Tibial artery (tissue), 4 donors: ENCODE data around the gene C1QTNF6.

Source experiments
- DNase-seq, 2 donors: peaks; one replicate each; pipeline ENCODE4 v3.0.0-alpha.2; 2019
- H3K27ac ChIP-seq, 2 donors: fragments of 200-600 bp; sonication (generic) in 1 of 2; 1 replicate in 1 of 2; 2 replicates in 1 of 2; pipeline ENCODE4 v1.5.1; 2018 to 2019; ENCODE audit warnings: mild to moderate bottlenecking in 1 of 2
- H3K27me3 ChIP-seq, 2 donors: fragments of 200-600 bp; sonication (generic) in 1 of 2; one replicate each; pipeline versions ENCODE4 v1.5.1 to v1.6.0; 2016 to 2019
- H3K36me3 ChIP-seq, 3 donors: fragments of 200-600 bp; sonication (generic) in 2 of 3; one replicate each; pipeline ENCODE4 v1.5.1; 2016 to 2019; ENCODE audit warnings: mild to moderate bottlenecking in 2 of 3
- H3K4me1 ChIP-seq, 4 donors: fragments of 200-600 bp; sonication (generic) in 2 of 4; 1 replicate in 3 of 4; 2 replicates in 1 of 4; pipeline ENCODE4 v1.5.1; 2016 to 2019
- H3K4me3 ChIP-seq, 2 donors: fragments of 200-600 bp; sonication (generic) in 1 of 2; 1 replicate in 1 of 2; 2 replicates in 1 of 2; pipeline ENCODE4 v1.5.1; 2018 to 2019; ENCODE audit warnings: mild to moderate bottlenecking in 2 of 2
- H3K9me3 ChIP-seq, 3 donors: fragments of 200-600 bp; sonication (generic) in 1 of 3; one replicate each; pipeline ENCODE4 v1.5.1; 2016 to 2019
- intact Hi-C: fragments of 100-400 bp; cut with DNase I; formaldehyde crosslinking; loops from one replicate; pipeline ENCODE4 v1.15.0; 2023; ENCODE audit warnings: low total_unique reads
- TF ChIP-seq, protein P1 (sequence below), 2 experiments: fragments of 200-600 bp in 1 of 2; fragments of 450-650 bp in 1 of 2; IDR thresholded peaks; one replicate each; pipeline ENCODE4 v1.5.1; 2017 to 2019; ENCODE audit warnings: antibody characterized with exemption in 2 of 2, mild to moderate bottlenecking in 1 of 2, moderate library complexity in 1 of 2

C1QTNF6 gene

DNA sequence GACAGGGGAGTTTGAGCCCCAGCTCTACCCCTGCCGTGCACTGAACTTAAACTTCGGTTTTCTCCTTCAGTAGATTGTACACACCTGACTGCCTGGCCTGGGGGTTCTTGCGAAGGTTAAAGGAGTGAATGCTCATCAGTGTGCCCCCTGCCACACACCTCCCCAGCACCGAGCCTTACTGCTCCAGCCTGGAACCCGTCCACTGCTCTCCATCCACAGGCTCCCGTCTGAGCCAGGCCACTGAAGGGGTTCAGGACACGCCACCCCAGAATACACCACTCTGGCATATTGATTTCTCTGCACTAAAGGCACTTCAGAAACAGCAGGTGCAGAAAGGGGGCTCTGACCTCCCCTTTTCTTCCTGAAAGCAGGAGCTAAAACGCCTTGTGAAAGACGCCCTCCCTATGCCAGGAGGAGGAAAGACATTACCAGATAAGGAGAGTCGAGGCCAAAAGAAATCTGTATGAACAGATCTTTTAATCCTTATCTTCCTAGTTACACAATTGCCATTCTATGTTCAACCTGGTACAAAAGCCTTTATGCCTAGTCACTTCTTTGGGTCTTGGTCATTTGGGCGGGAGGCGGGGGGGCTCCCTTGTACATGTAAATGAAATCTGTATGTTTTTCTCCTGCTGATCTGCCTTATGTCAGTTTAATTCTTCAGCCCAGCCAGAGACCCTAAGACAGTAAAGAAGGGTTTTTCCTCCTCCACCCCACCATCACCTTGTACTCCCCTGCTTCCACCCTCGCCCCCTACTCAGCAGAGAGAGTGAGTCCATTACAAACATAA, 26.1 kb upstream of the C1QTNF6 start:
- no peaks in the 10 kb centered on the region for H3K9me3 ChIP-seq

GRCh38 chr22:37213218-37213855, 25.3 kb upstream of the C1QTNF6 start:
- TF ChIP-seq, protein P1, sequence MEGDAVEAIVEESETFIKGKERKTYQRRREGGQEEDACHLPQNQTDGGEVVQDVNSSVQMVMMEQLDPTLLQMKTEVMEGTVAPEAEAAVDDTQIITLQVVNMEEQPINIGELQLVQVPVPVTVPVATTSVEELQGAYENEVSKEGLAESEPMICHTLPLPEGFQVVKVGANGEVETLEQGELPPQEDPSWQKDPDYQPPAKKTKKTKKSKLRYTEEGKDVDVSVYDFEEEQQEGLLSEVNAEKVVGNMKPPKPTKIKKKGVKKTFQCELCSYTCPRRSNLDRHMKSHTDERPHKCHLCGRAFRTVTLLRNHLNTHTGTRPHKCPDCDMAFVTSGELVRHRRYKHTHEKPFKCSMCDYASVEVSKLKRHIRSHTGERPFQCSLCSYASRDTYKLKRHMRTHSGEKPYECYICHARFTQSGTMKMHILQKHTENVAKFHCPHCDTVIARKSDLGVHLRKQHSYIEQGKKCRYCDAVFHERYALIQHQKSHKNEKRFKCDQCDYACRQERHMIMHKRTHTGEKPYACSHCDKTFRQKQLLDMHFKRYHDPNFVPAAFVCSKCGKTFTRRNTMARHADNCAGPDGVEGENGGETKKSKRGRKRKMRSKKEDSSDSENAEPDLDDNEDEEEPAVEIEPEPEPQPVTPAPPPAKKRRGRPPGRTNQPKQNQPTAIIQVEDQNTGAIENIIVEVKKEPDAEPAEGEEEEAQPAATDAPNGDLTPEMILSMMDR (IDR thresholded peaks at IDR 0.05): no peak
- H3K9me3 ChIP-seq: no peaks in the 10 kb centered on the region
- H3K4me3 ChIP-seq: no peak overlapping the region
- H3K36me3 ChIP-seq: no peaks in the 10 kb centered on the region
- no peak overlapping the region for H3K27ac ChIP-seq
- peak in 1 of 2 donors; percentile 45 for DNase-seq
- H3K27me3 ChIP-seq: peaks cover 0 to 56% of the 10 kb centered on the region in 2 donors
- peaks cover 0 to 11% (median 9%) of the 10 kb centered on the region in 4 donors for H3K4me1 ChIP-seq
- intact Hi-C loops: no loop called here

More for the DNA sequence above, 26.1 kb upstream of the C1QTNF6 start:
- DNase-seq: peak in 1 of 2 donors; percentile 41
- H3K4me3 ChIP-seq: no peak overlapping the region
- peaks cover 0 to 57% of the 10 kb centered on the region in 2 donors for H3K27me3 ChIP-seq
- H3K27ac ChIP-seq: no peak overlapping the region
- no peaks in the 10 kb centered on the region for H3K36me3 ChIP-seq
- TF ChIP-seq, protein P1 (IDR thresholded peaks at IDR 0.05): no peak
- H3K4me1 ChIP-seq: peaks cover 0 to 11% (median 9%) of the 10 kb centered on the region in 4 donors
- intact Hi-C loops: no loop called here

- peaks cover 0 to 11% (median 9%) of the 10 kb centered on the region in 4 donors for H3K4me1 ChIP-seq
- no peak within 1 kb of the TSS for H3K4me3 ChIP-seq
- H3K27me3 ChIP-seq: peaks cover 0 to 65% of the 10 kb centered on the region in 2 donors
- no peak within 1 kb of the TSS for H3K27ac ChIP-seq
- H3K9me3 ChIP-seq: no peaks in the 10 kb centered on the region
- TF ChIP-seq, protein P1 (IDR thresholded peaks at IDR 0.05): no peak
- DNase-seq: peak in 1 of 2 donors; percentile 64
- intact Hi-C loops: no loop called here
- H3K36me3 ChIP-seq: no peaks in the 10 kb centered on the region
These were observed 24.3 kb upstream of the C1QTNF6 start, which contains the start of gene SSTR3 for GRCh38 chr22:37212174-37212906. Gene SSTR3, minus strand, starts transcription at chr22:37212477. Its CDS starts 4,674 bp downstream, at chr22:37207803.

- Histone ChIP-seq H3K4me1 (peaks cover 0 to 11% (median 9%) of the 10 kb centered on the region in 4 donors), H3K36me3 (no peaks in the 10 kb centered on the region), H3K4me3 (no peak overlapping the region), H3K27ac (no peak overlapping the region), H3K9me3 (no peaks in the 10 kb centered on the region), H3K27me3 (peaks cover 0 to 66% of the 10 kb centered on the region in 2 donors)
- TF ChIP-seq, protein P1 (IDR thresholded peaks at IDR 0.05): no peak
- peak in 1 of 2 donors; percentile 42 for DNase-seq
- intact Hi-C loops: no loop called here
These were observed 23.8 kb upstream of the C1QTNF6 start for GRCh38 chr22:37211866-37212173.

GRCh38 chr22:37211075-37211865, 23.2 kb upstream of the C1QTNF6 start:
- Histone ChIP-seq H3K27ac (no peak overlapping the region), H3K4me3 (no peak overlapping the region)

More at GRCh38 chr22:37211075-37211865, 23.2 kb upstream of the C1QTNF6 start:
- TF ChIP-seq, protein P1 (IDR thresholded peaks at IDR 0.05): no peak
- peaks cover 0 to 64% of the 10 kb centered on the region in 2 donors for H3K27me3 ChIP-seq
- no peaks in the 10 kb centered on the region for H3K9me3 ChIP-seq
- intact Hi-C loops: no loop called here
- DNase-seq: peak in 1 of 2 donors; percentile 53
- H3K4me1 ChIP-seq: peaks cover 0 to 11% (median 9%) of the 10 kb centered on the region in 4 donors
- H3K36me3 ChIP-seq: no peaks in the 10 kb centered on the region
